HG03520 (cell line): ENCODE results near the gene DDR1.
"Not testable (repeated sequence)": the region's sequence is repeated elsewhere in the genome, so short reads cannot be mapped to it uniquely, and the experiment has no call there.

Experiments
- ATAC-seq: cut with Tn5 transposase; IDR thresholded peaks from one replicate; pipeline ENCODE4 v1.9.1; 2021; ENCODE audit warnings: mild to moderate bottlenecking, moderate library complexity; ENCODE audit not compliant: unreplicated experiment

DDR1 gene

DNA sequence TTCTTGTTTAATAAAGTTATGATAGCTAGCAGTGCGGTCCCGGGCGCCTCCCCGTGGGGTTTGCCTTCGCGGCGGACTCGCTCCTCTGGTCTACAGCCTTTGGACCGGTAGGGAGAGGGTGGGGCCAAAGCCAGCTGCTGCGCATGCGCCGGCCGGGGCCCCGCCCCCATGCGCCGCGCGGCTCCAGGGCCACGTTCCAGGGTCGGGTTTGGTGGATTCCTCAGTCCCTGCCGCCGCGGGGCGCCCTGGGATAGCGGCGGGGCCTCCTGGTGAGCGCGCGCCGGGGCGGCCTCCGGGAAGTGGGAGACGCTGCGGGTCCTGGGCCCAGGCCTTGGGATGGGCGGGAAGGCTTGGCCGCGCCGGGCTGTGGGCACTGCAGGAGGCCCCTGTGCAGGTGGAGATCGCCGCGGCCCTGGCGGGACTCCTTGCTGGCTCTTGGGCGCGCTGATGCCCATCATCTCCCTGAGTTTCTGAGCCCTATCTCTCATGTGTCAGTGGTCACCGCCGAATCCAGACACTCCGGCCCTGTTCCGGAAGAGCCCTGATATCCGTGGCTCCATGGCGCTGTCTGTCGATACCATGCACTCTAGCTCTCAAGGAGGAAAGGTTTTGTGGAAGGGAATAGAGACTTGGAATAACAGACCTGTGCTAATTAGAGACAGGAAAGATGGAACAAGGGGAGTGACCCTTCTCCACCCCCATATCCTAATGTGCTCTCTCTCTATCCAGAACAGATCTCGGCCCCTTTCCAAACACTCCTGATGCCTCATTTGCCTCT, 29.9 kb downstream of the DDR1 start, which contains the start of gene VARS2:
VARS2 (plus strand) TSS at position 163 of the 778 bp plus-strand sequence; CDS start at position 762, 599 bp downstream.
- peak; percentile 80 for ATAC-seq

DNA sequence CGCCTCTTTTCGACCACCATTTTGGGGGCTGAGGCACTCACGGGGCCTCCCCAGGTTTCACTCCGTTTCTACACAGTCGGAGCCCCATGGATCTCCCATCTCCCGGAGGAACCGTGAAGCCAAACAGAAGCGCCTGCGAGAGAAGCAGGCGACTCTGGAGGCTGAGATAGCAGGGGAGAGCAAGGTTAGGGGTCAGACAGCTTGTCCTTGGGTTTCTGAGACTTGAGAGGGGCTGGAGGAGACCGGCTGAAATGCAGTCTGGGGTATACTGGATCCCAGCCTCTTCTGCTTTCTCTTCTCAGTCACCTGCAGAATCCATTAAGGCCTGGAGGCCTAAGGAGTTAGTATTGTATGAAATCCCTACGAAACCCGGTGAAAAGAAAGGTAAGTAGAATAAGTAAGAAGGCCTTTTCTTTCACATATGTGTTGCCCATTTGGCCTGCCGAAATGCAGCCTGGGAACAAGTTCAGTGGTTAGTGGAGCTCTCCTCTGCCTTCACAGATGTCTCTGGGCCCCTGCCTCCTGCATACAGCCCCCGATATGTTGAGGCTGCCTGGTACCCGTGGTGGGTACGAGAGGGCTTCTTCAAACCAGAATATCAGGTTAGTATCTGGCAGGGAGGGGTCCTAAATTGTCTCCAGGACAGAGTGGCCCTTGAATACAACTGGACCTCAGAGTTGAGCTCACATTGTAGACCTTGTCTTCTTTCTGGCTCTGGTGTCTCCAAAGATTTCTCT, 30.7 kb downstream of the DDR1 start:
- ATAC-seq: no peak

DNA sequence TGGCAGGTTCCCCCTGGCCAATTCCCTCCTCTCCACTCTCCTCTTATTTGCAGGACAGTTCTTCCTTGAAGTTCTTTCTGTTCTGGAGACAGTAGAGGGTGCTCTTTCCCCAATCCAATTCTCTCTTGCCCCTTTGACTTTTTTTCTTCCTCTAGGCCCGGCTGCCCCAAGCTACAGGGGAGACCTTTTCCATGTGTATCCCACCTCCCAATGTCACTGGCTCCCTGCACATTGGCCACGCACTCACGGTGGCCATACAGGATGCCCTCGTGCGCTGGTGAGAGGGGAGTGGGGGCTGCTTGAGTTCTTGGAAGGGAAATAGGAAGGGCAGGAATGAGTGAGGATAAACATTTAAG, 31.2 kb downstream of the DDR1 start:
- ATAC-seq: no peak

DNA sequence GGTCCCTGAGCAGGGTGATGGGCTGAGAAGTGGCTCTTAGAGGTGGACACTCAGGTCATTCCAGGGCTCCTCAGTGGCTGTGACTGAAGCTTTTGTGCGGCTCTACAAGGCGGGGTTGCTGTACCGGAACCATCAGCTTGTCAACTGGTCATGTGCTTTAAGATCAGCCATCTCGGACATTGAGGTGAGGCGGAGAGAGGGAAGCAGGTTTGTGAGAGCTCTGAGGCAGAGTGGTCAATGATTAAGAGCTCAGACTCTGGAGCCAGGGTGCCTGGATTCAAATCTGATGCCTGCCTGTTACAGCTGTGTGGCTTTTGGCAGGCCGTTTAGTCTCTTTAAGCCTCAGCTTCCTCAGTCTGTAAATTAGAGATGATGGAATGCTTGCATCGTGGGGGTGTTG, 32.7 kb downstream of the DDR1 start:
- ATAC-seq: no peak

DNA sequence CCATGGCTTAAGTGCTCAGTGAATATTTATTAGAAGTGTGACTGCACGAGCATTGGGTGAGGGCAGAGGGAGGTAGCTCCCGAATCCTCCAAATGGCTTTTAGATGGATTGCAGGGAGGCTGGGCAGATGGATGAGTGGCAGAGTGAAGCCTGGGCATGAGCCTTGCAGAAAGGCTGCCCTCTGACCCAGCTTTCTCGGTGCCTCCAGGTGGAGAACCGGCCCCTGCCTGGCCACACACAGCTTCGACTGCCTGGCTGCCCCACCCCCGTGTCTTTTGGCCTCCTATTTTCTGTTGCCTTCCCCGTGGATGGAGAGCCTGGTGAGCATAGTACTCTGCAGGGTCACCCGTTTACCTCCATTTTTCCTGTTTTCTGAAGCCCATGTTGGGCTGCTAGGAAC, 33.2 kb downstream of the DDR1 start:
- no peak for ATAC-seq

DNA sequence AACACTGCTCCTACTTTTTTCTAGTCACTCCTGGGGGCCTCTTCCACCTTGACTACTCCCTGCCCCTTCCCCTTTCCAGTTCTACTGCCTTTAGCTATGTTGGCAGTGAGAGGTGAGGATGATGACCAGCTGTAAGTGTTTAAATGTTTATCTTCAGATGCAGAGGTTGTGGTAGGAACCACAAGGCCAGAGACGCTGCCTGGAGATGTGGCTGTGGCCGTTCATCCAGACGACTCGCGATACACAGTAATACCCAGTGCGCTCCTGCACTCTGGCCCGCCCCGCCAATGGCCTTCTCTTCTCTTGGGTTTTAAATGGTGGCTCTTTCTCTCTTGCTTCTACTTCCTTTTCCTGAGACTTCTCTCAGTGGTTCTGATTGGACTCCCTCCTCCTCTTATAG, 34.4 kb downstream of the DDR1 start:
- no peak for ATAC-seq

DNA sequence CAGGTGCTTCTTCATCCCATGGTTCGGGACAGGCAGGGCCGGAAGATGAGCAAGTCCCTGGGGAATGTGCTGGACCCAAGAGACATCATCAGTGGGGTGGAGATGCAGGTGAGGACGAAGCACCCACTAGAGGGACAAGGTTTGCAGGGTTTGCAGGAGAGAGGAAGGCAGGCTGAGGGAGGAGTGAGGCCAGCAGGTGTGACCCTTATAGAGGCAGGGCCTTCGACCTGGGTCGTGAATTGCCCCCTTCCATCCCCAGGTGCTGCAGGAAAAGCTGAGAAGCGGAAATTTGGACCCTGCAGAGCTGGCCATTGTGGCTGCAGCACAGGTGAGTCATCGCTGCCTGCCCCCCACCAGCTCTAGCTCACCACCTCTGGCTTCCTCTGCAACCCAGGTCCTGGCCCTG, 38.1 kb downstream of the DDR1 start:
- no peak for ATAC-seq

DNA sequence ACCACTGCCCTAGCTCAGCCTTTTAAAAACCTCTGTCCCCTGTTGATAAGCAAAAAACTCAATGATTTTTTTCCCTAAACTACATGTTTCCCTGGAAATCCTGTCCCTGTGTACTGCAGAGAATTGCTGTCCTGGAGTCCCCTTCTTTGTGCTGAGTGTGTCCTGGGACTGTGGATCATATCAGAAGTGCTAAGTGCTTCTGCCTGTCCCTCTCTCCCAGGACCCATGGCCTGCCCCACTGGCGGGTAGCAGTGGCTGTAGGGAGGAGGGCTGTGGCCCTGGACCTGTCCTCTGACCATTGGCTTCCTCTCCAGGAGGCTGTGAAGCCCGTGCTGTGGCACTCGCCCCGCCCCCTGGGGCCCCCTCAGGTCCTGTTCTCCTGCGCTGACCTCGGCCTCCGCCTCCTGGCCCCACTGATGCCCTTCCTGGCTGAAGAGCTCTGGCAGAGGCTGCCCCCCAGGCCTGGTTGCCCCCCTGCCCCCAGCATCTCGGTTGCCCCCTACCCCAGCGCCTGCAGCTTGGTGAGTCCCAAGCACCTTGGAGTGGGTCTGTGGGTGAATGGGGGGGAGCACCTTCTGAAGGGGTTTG, 39.8 kb downstream of the DDR1 start:
- not testable (repeated sequence) for ATAC-seq

DNA sequence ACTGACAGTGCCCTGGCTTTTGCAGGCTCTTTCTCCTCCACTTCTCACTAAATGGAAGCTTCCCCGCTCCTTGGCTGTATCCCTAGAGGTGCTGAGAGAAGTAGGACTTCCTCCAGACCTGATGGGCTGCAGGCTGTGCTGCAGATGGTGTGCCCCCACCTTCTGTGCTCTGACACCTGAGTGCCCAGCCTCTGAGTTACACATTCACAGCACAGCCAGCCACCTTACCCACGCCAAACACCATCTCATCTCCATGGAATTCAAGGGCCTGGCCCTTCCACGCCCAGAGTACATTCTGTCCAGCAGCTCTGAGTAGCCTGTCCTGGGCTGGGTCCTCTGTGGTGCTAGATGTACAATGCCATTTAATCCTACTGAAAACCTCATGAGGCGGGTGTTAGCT, 42.3 kb downstream of the DDR1 start:
- ATAC-seq: no peak

DNA sequence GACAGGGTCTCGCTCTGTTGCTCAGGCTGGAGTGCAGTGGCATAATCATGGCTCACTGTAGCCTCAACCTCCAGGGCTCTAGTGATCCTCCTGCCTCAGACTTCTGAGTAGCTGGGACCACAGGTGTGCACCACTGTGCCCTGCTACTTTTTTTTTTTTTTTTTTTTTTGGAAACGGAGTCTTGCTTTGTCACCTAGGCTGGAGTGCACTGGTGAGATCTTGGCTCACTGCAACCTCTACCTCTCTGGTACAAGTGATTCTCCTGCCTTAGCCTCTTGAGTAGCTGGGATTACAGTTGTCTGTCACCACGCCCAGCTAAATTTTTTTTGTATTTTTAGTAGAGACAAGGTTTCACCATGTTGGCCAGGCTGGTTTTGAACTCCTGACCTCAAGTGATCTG, 42.8 kb downstream of the DDR1 start:
- not testable (repeated sequence) for ATAC-seq

DNA sequence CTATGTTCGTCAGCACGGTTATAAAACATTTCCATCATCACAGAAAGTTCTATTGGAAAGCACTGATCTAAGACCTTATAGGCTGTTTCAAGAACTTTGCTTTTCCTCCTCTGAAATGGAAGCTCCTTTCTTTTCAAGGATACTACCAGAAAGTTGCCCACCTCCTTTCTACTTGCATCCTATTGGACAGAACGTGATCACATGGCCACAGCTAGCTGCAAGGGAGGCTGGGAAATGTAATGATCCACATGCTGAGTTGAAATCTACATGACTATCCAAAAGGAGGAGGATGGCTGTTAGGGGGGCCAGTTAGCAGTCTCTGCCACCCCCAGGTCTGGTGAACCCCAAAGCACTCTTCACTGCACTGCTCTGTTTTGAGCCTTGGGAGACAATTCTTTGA, 44.4 kb downstream of the DDR1 start:
- ATAC-seq: no peak

DNA sequence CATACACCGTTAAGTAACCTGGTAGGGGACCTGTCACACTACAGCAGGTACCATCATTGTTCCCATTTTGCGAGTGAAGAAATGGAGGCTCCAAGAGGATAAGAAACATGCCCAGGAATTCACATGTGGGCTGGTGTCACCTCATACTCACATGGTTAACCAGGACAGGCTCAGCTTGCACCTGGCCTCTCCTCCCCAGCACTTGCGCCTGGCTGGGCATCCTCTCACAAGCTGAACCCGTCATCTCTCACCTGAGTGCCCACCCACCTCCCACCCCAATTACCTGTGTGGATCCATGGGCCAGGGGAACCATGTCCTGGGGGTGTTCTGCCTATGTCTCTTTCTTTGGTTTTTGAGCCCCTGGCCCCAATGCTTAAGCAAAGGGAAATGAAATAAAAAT, 46.2 kb downstream of the DDR1 start:
- ATAC-seq: no peak

DNA sequence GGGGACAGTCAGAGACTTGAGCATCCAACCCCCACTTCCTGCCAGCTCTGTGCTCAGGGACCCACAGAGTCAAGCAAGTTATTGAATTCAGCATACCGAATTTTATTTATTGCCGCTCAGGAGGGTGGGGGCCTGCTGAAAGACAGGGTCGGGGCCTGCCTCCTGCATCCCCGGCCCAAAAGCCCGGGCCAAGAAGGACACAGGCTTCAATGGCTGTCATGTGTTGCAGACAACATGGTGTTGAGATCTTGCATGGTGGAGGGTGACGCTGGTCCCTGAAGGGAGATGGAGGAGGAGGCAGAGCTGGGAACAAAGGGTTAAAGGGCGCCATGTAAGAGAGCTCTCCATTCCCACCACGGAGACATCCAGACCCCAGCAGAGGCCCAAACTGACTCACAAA, 47.0 kb downstream of the DDR1 start:
- no peak for ATAC-seq

DNA sequence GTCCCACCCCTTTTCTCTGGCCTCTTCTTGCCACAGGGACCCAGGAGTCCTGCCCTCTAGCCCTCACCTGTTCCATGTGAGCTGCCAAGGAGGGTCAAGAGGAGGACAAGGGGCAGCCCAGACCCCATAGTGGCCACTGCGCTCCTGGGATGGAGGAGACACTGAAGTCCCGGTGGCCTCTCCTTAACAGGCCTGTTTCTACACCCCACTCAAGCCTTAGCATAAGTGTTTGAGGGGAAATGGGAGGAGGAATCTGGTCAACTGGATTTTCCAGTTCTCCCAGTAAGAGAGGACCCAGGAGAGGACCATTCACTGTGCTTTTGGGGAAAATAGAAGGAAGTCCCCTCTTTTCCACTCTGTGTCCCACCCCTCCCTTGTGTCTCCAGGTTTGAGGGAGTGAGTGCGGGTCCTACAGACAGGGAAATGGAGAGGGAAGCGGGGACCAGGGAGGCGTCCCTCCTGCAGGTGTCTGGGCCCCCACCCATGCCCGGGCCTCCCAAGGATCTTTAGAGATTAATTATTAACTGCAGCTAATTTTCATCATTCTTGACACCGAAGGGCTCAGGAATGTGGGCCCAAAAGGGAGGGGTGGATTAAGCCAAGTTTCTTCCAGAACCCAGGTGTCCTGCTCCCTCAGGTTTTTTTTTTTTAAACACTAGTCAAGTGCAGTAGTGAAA, 47.8 kb downstream of the DDR1 start, which contains the start of gene SFTA2:
SFTA2 (minus strand) TSS at position 202 of the 677 bp plus-strand sequence; CDS start at position 128, 74 bp downstream.
- no peak for ATAC-seq

DNA sequence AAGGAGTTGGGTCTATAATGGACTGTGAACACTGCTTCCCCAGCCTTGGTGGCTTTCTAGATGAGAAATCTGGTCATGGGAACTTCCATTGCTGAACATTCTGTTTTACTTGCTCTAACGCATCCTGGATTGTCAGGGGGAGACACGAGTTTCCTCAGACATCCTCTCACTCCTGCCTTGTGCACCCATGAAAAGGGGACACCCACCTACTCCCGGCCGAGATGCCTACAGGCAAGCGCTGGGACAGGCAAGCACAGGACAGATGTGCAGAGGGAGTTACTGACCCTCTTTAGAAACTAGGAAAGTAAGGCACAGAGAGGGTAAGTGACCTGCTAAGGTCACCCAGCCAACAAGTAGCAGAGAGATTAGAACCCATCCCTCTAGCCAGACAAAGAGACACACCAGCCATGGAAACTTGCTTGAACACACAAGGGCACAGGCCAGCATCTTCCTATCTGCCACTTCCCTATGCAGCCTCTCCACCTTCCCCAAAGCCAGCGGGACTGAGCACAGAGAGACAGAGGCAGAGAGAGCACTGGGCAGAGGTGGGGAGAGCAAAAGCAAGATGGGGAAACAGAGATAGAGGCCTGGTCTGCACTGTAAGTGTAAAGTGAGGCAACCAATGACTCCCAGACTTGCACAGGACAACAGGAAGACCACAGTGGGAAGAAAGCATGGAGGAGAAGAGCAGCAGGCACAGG, 48.5 kb downstream of the DDR1 start:
- ATAC-seq: no peak

DNA sequence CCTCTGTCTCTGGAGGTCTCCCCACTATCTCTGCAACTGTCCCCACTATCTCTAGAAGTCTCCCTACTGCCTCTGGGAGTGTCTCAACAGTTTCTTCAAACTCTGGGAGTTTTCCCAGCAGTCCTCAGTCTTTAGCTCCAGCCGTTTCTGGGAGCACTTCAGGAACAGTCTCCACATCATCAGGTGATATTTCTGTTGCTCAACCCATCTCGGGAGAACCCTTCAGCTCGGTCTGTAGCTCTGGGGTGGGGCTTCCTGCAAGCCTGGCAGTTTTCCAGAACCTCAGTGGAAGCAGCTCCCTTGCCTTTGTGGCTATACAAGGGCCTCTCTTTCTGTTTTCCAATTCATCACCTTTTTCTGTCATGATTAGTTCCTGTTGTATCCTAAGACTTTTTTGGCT, 50.7 kb downstream of the DDR1 start:
- ATAC-seq: no peak

DNA sequence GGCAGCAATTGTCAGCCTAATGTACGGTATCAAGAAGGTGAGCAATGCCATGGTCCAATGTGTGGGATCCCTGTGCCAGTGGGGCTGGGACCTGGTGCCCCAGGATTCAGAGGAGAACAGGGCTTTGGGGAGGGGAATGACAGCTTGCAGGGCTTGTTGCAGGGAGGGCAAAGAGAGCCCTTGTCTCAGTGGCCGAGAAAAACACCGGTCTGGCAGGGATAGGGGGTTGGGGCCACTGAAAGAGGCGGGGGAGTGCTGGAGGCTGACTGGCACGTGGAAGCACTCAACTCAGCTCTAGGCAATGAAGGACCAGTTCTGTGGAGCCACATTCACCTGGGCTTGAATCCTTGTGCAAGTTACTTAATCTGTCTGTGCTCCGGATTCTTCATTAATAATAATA, 52.9 kb downstream of the DDR1 start:
- ATAC-seq: no peak

DNA sequence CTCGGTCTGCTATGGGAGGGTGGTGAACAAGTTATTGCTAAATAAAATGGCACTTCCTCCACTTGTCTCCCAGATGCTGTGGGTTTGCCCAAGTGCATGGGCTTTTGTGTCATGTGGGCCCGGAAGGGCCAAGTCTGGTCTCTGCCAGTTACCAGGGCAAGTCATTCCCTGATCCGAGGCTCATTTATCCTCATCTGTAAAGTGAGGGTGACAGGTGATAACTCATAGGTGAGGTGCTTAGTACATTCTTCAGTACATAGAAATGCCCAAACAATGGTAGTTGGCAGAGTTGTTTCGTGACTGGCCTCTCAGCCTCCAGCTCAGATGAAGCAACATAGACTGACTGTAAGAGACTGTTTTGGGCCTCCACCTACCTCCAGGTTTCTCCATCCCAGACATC, 54.4 kb downstream of the DDR1 start:
- ATAC-seq: no peak

DNA sequence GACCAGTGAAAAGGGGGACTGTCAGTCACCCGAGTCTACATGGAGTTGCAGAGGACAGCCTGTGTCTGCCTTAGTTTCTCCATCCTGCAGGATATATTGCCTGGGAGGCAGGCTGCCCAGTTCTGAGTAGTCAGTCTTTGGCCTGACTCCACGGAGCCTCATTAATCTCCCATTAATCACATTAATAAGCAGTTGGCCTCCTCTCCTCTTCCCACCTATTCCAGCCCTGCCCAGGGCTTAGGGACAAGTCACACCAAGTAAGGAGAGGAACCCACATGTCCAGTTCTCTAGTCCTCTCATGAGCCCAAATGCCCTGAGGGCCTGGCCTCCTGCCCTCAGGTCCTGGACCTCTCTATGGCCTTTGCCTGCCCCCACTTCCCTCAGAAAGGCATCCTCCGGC, 55.2 kb downstream of the DDR1 start:
- ATAC-seq: no peak

DNA sequence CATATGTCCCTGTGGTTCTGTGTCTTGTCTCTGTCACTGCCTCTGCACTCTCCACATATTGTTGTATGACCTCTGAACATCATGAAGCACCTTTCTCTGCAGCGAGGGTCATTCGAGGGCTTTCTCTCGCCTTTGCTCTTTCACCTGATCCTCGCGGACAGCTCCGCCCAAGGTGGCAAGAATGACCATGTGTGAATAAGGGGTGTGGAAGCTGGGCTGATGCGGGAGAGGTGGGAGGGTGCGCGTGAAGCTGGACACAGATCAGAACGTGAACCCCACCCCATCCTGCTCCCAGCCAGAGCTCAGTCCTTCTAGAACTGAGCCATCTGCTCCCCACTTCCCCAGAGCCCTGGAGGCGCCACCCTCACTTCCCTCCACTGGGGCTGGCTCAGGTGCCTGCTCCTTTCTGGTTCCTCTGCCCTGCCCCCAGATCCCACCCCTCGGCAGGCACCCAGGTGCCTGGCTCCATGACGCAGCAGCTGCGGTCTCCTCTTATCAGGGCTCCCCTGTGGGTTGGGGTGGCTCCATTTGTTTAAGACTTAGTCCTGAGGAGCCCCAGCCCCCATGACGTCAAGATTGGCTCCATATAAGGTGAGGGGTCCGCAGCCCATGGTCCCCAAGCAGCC, 56.2 kb downstream of the DDR1 start, which contains the start of gene MUCL3:
MUCL3 (plus strand) TSS at position 613 of the 626 bp plus-strand sequence. CDS start 27 bp downstream, outside the sequence.
- ATAC-seq: no peak
